Esophagus (tissue), 2 donors: ENCODE measurements around the gene AMIGO2. TPM values are rescaled to one million over a fixed set of nuclear protein-coding genes. Genes with fewer than 3 reads are reported as not detected.

Experiments
- H3K27ac ChIP-seq, 2 donors: one replicate each; pipeline ENCODE4 v1.5.1; 2013; ENCODE audit warnings: low read depth in 2 of 2, mild to moderate bottlenecking in 2 of 2, inconsistent platforms in 1 of 2, low read length in 1 of 2, moderate library complexity in 1 of 2
- H3K27me3 ChIP-seq, 2 donors: one replicate each; pipeline ENCODE4 v1.6.1; 2013; ENCODE audit warnings: low read length in 2 of 2, control low read depth in 1 of 2, mild to moderate bottlenecking in 1 of 2; ENCODE audit not compliant: insufficient read depth in 2 of 2, control insufficient read depth in 1 of 2
- H3K36me3 ChIP-seq, 2 donors: one replicate each; pipeline ENCODE4 v1.6.1; 2013; ENCODE audit warnings: low read length in 1 of 2; ENCODE audit not compliant: control insufficient read depth in 2 of 2, insufficient read depth in 2 of 2
- H3K4me1 ChIP-seq, 2 donors: one replicate each; pipeline ENCODE4 v1.6.1; 2013; ENCODE audit warnings: low read length in 1 of 2; ENCODE audit not compliant: control insufficient read depth in 2 of 2, insufficient read depth in 2 of 2
- H3K4me3 ChIP-seq, 2 donors: one replicate each; pipeline ENCODE4 v1.5.1; 2013; ENCODE audit warnings: low read length in 2 of 2, mild to moderate bottlenecking in 2 of 2, low read depth in 1 of 2, moderate library complexity in 1 of 2
- H3K9me3 ChIP-seq, 2 donors: one replicate each; pipeline ENCODE4 v1.6.1; 2013; ENCODE audit warnings: mild to moderate bottlenecking in 2 of 2, low read depth in 1 of 2, low read length in 1 of 2, moderate library complexity in 1 of 2; ENCODE audit not compliant: control insufficient read depth in 2 of 2, insufficient read depth in 1 of 2
- WGBS, 2 donors: extraction: QIAGEN DNeasy Blood & Tissue Kit; methylation state at CpG; one replicate each; pipeline ENCODE4 v1.1.7; 2013; 5-methylcytosine and 5-hydroxymethylcytosine counted together
- polyA plus RNA-seq, 2 donors: library from polyadenylated mRNA; stranded (reverse); fragments of 200-250 nt; gene quantifications; one replicate each; pipeline ENCODE4 v1.2.3, GENCODE V29; 2013
- donor health status: healthy with polysubstance abuse.
- donor health status: Bipolar disorder and iron deficiency.

The AMIGO2 gene
- polyA plus RNA-seq, 2 donors: 1.5 to 2.2 TPM

DNA sequence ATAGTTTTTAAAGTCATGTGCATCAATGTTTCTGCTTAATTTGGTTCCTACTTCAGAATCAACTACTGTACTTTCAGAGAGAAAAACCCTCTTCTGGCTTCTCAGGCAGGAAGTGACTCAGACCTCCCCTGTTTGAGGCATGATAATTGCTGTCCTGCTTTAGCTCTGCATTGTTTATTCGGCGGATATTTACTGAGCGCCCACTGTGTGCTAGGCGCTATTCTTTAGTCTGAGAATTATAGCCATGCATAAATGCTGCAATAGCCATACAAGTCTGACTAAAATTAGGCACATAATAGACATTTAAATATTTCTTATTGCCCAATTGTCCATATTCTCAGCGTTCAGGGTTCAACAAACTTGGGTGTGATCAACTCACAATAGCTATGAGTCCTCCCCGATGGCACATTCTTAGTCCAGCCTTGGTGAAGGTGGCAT lies 6.1 kb upstream of the AMIGO2 start:
- Histone ChIP-seq H3K27me3 (no peaks in the 10 kb centered on the region), H3K4me1 (peaks cover 0 to 3% of the 10 kb centered on the region in 2 donors), H3K27ac (peak overlapping the region in 1 of 2 donors; percentile 17), H3K36me3 (no peaks in the 10 kb centered on the region), H3K4me3 (no peak overlapping the region), H3K9me3 (no peaks in the 10 kb centered on the region)
- WGBS, 2 donors: 43 to 47% methylated on average over 6 of the region's 6 CpGs

DNA sequence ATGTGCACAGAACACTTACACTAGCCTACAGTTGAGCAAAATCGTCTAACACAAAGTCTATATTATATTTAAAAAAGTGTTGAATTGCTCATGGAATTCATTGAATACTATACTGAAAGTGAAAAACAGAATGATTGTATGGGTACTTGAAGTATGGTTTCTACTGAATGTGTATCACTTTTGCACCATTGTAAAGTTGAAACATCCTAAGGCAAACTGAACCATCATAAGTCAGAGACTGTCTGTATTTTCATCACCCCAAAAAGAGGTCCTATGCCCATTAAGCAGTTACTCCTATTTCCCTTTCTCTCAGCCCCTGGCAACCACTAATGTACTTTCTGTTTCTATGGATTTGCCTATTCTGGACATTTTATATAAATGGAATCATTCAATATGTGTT lies 4.4 kb upstream of the AMIGO2 start:
- no peaks in the 10 kb centered on the region for H3K36me3 ChIP-seq
- WGBS, 2 donors: 79 to 82% methylated on average over 1 of the region's 1 CpG
- H3K4me3 ChIP-seq: no peak overlapping the region
- no peaks in the 10 kb centered on the region for H3K9me3 ChIP-seq
- no peak overlapping the region for H3K27ac ChIP-seq
- peaks cover 0 to 3% of the 10 kb centered on the region in 2 donors for H3K4me1 ChIP-seq
- H3K27me3 ChIP-seq: no peaks in the 10 kb centered on the region

DNA sequence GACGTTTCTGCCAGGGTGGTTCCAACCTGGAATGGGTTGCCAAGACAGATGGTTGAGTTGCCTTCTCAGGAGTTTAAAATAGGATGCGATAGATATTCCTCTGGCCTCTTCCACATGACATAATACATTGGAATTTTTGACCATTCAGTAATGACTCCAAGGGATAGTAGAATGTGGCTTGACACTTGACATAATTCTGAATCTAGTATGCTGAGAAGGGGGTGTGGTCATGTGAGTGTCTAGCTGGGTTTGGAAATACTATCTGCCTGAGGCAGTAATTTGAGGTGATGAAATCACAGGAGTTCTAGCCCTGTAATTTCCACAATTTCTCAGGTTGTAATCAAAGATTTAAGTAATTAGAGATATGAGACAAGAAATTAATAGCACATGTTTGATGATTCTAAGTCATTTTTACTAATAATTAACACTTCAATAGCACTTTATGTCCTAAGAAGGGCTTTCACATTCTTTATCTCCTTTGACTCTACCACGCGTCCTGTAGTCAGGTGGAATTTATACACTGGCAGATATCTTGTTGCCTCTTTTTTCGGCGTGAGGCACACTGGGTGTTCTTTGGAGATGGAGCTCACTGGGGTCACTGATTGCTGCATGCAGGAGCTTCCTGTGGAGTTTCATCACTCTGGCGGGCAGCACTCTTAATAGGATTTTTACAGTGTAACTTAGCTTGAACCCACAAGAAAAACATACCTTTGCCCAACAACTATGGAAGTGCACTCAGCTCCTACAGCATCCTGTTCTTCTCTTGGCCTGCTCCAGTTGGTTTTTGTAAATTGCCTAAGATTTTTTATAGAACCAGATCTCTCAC lies 3.2 kb upstream of the AMIGO2 start:
- WGBS, 2 donors: 71 to 74% methylated on average over 7 of the region's 7 CpGs
- no peak overlapping the region for H3K27ac ChIP-seq
- peaks cover 0 to 3% of the 10 kb centered on the region in 2 donors for H3K4me1 ChIP-seq
- no peaks in the 10 kb centered on the region for H3K27me3 ChIP-seq
- H3K9me3 ChIP-seq: no peaks in the 10 kb centered on the region
- H3K4me3 ChIP-seq: no peak overlapping the region
- no peaks in the 10 kb centered on the region for H3K36me3 ChIP-seq

DNA sequence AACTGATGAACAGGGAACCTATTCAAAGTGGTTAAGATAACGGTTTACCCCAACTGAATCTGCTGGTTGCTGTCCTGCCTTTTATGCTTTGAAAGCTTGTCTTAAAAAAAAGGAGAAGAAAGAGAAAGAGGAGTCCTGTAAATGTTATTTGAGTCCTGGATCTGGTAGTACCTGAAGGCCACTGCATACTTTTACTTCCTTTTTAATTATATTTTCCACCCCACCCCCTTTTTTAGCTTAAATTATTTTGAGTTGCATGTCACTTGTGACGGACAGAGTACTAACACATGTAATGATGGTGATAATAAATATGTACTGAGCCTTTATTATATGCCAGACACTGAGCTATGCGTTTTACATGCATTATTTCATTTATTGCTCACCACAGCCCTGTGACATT lies 2.5 kb upstream of the AMIGO2 start:
- Histone ChIP-seq H3K36me3 (no peaks in the 10 kb centered on the region), H3K9me3 (no peaks in the 10 kb centered on the region), H3K4me1 (peaks cover 0 to 3% of the 10 kb centered on the region in 2 donors), H3K4me3 (no peak overlapping the region), H3K27ac (no peak overlapping the region), H3K27me3 (no peaks in the 10 kb centered on the region)
- 77 to 78% methylated on average over 3 of the region's 3 CpGs for whole genome bisulfite sequencing, 2 donors

DNA sequence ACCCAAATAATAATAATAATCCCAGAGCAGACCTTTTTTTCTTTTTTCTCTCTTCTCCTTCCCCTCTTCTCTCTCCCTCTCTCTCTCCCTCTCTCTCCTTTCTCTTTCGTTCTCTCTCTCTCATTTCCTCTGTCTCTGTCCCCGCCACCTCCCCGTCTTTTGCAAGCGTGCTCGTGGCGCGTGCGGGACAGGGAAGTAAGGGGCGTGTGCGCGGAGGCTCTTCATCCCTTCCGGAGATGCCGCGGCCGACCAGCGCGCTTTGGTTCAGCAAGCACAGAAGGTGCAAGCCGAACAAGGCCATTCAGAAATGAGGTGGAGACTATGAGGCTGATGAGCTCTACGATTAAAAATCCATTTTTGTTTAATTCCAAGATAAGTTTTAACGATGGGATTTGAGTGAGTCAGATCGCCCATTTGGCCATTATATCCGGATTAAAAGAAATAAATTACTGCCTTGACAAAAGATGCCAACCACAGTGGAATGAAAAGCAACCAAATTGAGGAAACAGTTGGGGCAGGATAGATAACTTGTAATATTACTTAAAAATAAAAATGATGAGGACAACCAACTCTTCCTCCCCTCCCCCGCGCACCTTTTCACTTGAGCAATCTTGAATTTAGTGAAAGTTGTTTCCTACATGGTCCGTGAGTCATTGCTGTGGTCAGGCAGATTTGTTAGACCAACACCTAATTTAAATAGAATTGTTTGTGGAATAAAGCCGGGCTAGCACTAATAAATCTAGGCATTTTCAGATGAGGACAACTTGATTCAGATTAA lies 1.2 kb upstream of the AMIGO2 start:
- H3K27me3 ChIP-seq: no peaks in the 10 kb centered on the region
- peaks cover 0 to 3% of the 10 kb centered on the region in 2 donors for H3K4me1 ChIP-seq
- 11 to 19% methylated on average over 26 of the region's 26 CpGs for WGBS, 2 donors
- H3K27ac ChIP-seq: peak overlapping the region; percentile 60 to 73
- no peaks in the 10 kb centered on the region for H3K9me3 ChIP-seq
- no peaks in the 10 kb centered on the region for H3K36me3 ChIP-seq
- peak overlapping the region; percentile 71 to 76 for H3K4me3 ChIP-seq

DNA sequence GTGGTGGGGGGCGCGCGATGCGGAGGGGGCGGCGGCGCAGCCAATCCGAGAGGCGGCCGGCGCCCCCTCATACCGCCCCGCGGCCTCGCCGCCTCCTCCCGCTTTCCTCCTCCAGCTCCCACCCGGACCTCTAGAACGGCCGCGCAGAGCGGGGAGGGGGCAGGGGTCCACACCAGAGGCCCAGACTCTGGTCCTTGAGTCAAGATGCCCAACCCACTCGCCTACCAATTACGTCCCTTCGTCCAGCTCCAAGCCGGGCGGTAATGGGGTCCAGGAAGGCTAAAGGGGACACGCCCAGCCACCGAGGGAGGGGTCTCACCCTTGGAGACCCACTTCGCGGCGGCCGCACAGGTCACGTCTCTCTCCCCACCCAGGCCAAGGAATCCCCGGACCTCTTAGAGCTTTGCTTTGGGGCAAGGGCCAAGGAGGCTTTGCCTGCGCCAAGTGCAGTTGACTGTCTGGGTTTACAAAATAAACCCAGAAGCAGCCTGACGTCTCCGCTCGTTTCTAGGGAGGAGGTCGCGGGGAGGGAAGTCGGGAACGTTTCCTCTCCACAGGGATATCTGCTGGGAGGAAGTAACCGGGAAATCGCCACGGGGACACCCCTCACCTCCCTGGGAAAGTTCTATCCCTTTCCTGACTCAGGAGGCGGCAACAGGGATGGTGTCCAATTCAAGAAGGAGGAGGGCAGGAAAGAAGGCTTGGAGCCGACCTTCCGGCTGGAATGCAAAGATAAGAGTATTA lies 394 bp upstream of the AMIGO2 start:
- Histone ChIP-seq H3K4me1 (peaks cover 0 to 3% of the 10 kb centered on the region in 2 donors), H3K9me3 (no peaks in the 10 kb centered on the region), H3K27ac (peak overlapping the region; percentile 60 to 81), H3K27me3 (no peaks in the 10 kb centered on the region), H3K4me3 (peak overlapping the region; percentile 71 to 76), H3K36me3 (no peaks in the 10 kb centered on the region)
- 1% methylated on average over 38 to 49 of the region's 49 CpGs for WGBS, 2 donors

DNA sequence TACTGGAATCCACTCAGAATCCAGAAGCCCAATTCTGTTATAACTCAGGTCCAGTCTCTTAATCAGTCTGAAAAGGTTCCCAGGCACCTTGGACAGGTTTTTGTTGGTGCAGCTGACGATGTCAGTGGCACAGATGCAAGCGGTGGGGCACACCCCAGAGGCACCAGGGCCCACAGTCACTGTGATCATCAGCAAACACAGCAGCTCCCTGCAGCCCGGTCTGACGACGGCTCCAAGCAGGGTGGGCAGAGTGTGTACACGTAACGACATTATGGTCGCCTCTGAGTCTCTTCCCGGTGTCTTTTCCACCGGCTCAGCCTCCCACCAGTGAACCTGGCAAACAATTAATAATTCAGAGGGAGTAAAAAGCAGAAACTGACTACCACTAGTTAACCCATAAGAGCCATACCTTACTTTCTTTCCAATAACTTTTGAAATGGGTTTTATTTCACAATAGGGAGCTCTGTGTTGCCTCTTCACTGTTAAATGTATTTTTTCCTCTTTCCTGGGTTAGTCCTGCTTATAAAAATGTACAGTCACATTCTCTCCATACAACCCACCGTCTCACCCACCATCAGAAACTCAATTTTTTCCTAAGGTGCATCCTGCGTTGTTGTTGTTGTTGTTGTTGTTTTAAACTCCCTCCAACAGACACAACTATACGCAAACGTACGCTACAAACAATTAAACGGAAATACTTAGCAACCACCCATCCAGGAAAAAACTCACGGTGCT lies 859 bp downstream of the AMIGO2 start:
- H3K4me1 ChIP-seq: peaks cover 0 to 3% of the 10 kb centered on the region in 2 donors
- no peaks in the 10 kb centered on the region for H3K36me3 ChIP-seq
- no peaks in the 10 kb centered on the region for H3K27me3 ChIP-seq
- H3K4me3 ChIP-seq: peak overlapping the region; percentile 71 to 76
- peak overlapping the region; percentile 60 to 81 for H3K27ac ChIP-seq
- 2 to 4% methylated on average over 17 of the region's 17 CpGs for WGBS, 2 donors
- no peaks in the 10 kb centered on the region for H3K9me3 ChIP-seq

DNA sequence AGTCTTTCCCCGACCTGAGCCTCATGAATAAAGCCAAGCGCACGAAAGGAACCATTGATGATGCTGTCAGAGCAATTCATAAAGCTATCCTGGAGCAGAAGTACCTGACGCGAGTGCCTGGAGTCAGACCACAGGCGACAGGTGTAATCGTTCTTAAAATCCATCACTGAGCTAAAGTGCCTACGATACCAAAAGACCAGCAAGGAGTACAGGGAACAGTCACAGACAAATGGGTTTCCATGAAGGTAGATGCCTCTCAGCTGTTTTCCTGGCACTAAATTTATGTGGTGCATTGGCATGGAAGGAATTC lies 1.7 kb downstream of the AMIGO2 start:
- peak overlapping the region in 1 of 2 donors; percentile 76 for H3K4me3 ChIP-seq
- H3K27ac ChIP-seq: no peak overlapping the region
- 92 to 94% methylated on average over 8 of the region's 8 CpGs for WGBS, 2 donors

More for the DNA sequence above, 1.7 kb downstream of the AMIGO2 start:
- H3K36me3 ChIP-seq: no peaks in the 10 kb centered on the region
- no peaks in the 10 kb centered on the region for H3K27me3 ChIP-seq
- H3K4me1 ChIP-seq: peaks cover 0 to 3% of the 10 kb centered on the region in 2 donors
- H3K9me3 ChIP-seq: no peaks in the 10 kb centered on the region
